SKM-1 treated with dmso at 0.1 percent for 144 hours (cell line): ENCODE measurements around the gene TMEM217.

ENCODE experiments used
- DNase-seq: peaks from one replicate; lab custom pipeline; 2025; ENCODE audit not compliant: unreplicated experiment; lab: John Stamatoyannopoulos, UW

The TMEM217 gene

DNA sequence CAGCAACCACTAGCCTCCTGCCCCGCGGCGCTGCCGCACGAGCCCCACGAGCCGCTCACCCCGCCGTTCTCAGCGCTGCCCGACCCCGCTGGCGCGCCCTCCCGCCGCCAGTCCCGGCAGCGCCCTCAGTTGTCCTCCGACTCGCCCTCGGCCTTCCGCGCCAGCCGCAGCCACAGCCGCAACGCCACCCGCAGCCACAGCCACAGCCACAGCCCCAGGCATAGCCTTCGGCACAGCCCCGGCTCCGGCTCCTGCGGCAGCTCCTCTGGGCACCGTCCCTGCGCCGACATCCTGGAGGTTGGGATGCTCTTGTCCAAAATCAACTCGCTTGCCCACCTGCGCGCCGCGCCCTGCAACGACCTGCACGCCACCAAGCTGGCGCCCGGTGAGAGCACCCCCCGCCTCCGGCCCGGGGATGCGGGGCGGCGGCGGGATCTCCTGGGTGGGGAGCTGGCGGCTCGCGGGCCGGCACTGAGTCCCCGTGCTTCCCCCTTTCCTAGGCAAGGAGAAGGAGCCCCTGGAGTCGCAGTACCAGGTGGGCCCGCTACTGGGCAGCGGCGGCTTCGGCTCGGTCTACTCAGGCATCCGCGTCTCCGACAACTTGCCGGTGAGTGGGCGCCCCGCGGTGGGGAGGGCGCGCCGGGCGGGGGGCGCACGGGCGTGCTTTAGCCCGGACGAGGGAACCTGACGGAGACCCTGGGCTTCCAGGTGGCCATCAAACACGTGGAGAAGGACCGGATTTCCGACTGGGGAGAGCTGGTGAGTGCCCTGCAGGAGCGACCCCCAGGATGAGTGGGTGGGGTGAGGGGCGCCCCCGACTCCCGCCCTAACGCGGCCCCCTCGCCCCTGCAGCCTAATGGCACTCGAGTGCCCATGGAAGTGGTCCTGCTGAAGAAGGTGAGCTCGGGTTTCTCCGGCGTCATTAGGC lies 87.4 kb downstream of the TMEM217 start:
- DNase-seq: peak; percentile 26

- DNase-seq: peak; percentile 90
Measured at GRCh38 chr6:37169496-37170272, 88.3 kb downstream of the TMEM217 start, which contains the start of gene PIM1. Gene PIM1, plus strand, starts transcription at chr6:37170152. Its CDS starts 424 bp downstream, at chr6:37170576.

DNA sequence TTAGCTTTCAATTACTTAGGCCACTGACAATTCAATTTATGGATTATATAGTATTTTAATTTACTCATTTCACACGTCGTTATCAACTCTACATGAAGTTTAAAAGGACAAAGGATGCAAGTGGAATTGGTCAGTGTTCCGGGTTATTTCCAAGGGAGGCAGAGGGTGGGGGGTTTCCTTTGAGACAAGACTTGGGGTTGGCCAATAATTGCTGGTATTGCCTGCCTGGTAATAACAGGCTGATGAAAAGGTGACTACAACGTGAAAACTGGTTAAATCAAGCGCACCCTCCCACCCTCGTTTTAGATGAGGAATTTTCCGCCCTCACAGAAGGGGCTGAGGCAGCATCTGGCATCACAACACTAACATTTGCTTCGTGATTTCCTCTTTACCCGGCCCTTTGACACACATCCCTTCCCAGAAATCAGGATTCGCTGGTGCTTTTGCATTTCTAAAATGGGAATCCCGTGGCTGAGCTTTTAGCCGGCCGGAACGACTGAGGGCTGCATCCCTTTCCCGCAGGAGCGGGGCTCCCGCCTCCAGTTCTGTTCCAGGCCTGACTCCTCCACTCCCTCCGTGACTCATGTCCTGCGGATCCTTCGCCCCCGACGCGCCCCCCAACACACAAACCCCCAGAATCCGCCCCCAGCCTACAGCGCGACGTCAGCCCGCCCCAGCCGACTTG lies 89.0 kb downstream of the TMEM217 start:
- DNase-seq: no peak

DNA sequence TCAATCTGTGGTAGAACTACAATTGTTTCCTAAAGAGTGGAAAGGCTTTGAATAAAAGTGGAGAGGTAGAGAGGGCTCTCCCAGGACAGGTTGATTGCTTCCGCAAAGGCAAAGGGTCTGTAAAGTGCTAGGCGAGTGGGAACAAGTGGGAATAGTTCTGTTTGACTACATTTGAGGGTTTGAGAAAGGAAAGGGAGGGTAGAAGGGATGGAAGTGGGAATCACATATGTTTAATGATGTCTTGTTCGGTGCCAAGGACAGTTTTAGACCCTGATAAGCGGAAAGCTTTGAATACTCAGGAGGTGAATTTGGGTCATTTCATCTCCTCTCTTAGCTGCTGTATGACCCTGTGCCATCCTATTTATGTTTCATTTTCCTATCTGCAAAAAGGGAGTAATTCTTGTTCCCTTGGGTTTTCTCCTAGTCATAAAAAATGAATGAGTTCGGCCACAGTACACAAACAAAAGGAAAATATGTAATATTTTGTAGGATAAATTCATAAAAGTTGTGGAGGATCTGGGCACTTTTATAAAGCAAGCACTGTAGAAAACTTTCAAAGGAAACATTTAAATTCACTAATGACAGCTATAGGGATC lies 89.7 kb downstream of the TMEM217 start:
- no peak for DNase-seq

- DNase-seq: no peak
Measured at GRCh38 chr6:37162740-37163139, 95.2 kb downstream of the TMEM217 start.
